Measurements from ENCODE around the gene PTMS. TPM values are rescaled to one million over a fixed set of nuclear protein-coding genes. Genes with fewer than 3 reads are reported as not detected.

PTMS gene
- total RNA-seq (ENCODE audit: low replicate concordance): 43.6 and 51.7 TPM in 2 replicates

GRCh38 chr12:6765634-6766581 is at the start of gene PTMS:
Gene PTMS, plus strand, starts transcription at chr12:6766363. Its CDS starts 343 bp downstream, at chr12:6766706.

GRCh38 chr12:6723607-6724408 is 42.4 kb upstream of the PTMS start, which contains the start of gene COPS7A:
Gene COPS7A, plus strand, starts transcription at chr12:6724046. Its CDS starts 611 bp downstream, at chr12:6724657.

GRCh38 chr12:6752921-6753771 is 13.0 kb upstream of the PTMS start, which contains the start of gene MLF2:
Gene MLF2, minus strand, starts transcription at chr12:6753141. Its CDS starts 807 bp downstream, at chr12:6752334.

GRCh38 chr12:6772331-6772695 is 6.2 kb downstream of the PTMS start, which contains the start of gene LAG3:
Gene LAG3, plus strand, starts transcription at chr12:6772520. Its CDS starts 333 bp downstream, at chr12:6772853.

GRCh38 chr12:6788972-6789924 is 23.1 kb downstream of the PTMS start, which contains the start of gene CD4:
Gene CD4, plus strand, starts transcription at chr12:6789528. Its CDS starts 10,611 bp downstream, at chr12:6800139.

Other genes starting within 250 kb of the PTMS start
- 7,358 and 9,019 TPM in 2 replicates for gene GAPDH, start 231.8 kb upstream of the PTMS start, total RNA-seq (ENCODE audit: low replicate concordance)
- gene IFFO1, start 210.3 kb upstream of the PTMS start, total RNA-seq (ENCODE audit: low replicate concordance): 8.8 and 36.9 TPM in 2 replicates
- gene NOP2, start 198.1 kb upstream of the PTMS start, total RNA-seq (ENCODE audit: low replicate concordance): 11.5 and 20.7 TPM in 2 replicates
- gene CHD4, start 159.0 kb upstream of the PTMS start, total RNA-seq (ENCODE audit: low replicate concordance): 187 and 210 TPM in 2 replicates
- gene LPAR5, start 130.4 kb upstream of the PTMS start, total RNA-seq (ENCODE audit: low replicate concordance): under 0.01 TPM in 1 of 2 replicates, not detected in the other
- gene ACRBP, start 118.9 kb upstream of the PTMS start, total RNA-seq (ENCODE audit: low replicate concordance): 0.23 TPM in 1 of 2 replicates, not detected in the other
- 22.7 and 27.0 TPM in 2 replicates for gene ING4, start 103.2 kb upstream of the PTMS start, total RNA-seq (ENCODE audit: low replicate concordance)
- gene ZNF384, start 77.0 kb upstream of the PTMS start, total RNA-seq (ENCODE audit: low replicate concordance): 8.3 TPM in 2 replicates
- under 0.01 and 0.38 TPM in 2 replicates for gene PIANP, start 65.5 kb upstream of the PTMS start, total RNA-seq (ENCODE audit: low replicate concordance)
- 87.9 and 180 TPM in 2 replicates for gene COPS7A, start 42.3 kb upstream of the PTMS start, total RNA-seq (ENCODE audit: low replicate concordance)
- 66.7 and 158 TPM in 2 replicates for gene MLF2, start 13.2 kb upstream of the PTMS start, total RNA-seq (ENCODE audit: low replicate concordance)
- 0.15 TPM in 1 of 2 replicates, not detected in the other for gene LAG3, start 6.2 kb downstream of the PTMS start, total RNA-seq (ENCODE audit: low replicate concordance)
- gene CD4, start 23.2 kb downstream of the PTMS start, total RNA-seq (ENCODE audit: low replicate concordance): 0.23 and 0.47 TPM in 2 replicates
- 1.3 and 4.3 TPM in 2 replicates for gene GPR162, start 55.5 kb downstream of the PTMS start, total RNA-seq (ENCODE audit: low replicate concordance)
- 74.8 and 101 TPM in 2 replicates for gene P3H3, start 62.0 kb downstream of the PTMS start, total RNA-seq (ENCODE audit: low replicate concordance)
- 1.7 and 1.8 TPM in 2 replicates for gene GNB3, start 74.6 kb downstream of the PTMS start, total RNA-seq (ENCODE audit: low replicate concordance)
- gene CDCA3, start 84.9 kb downstream of the PTMS start, total RNA-seq (ENCODE audit: low replicate concordance): 0.59 and 4.4 TPM in 2 replicates
- 82.5 and 88.9 TPM in 2 replicates for gene USP5, start 85.8 kb downstream of the PTMS start, total RNA-seq (ENCODE audit: low replicate concordance)
- gene TPI1, start 101.2 kb downstream of the PTMS start, total RNA-seq (ENCODE audit: low replicate concordance): 1,121 and 1,519 TPM in 2 replicates
- 5.6 and 7.4 TPM in 2 replicates for gene SPSB2, start 106.9 kb downstream of the PTMS start, total RNA-seq (ENCODE audit: low replicate concordance)
- 10.6 and 15.7 TPM in 2 replicates for gene LRRC23, start 138.5 kb downstream of the PTMS start, total RNA-seq (ENCODE audit: low replicate concordance)
- gene ENO2, start 148.2 kb downstream of the PTMS start, total RNA-seq (ENCODE audit: low replicate concordance): 20.3 and 32.5 TPM in 2 replicates
- gene ATN1, start 161.6 kb downstream of the PTMS start, total RNA-seq (ENCODE audit: low replicate concordance): 4.0 and 6.4 TPM in 2 replicates
- gene RNU7-1, start 177.5 kb downstream of the PTMS start, total RNA-seq (ENCODE audit: low replicate concordance): not detected in 2 replicates
- gene C12orf57, start 177.7 kb downstream of the PTMS start, total RNA-seq (ENCODE audit: low replicate concordance): 173 and 204 TPM in 2 replicates
- gene PTPN6, start 185.0 kb downstream of the PTMS start, total RNA-seq (ENCODE audit: low replicate concordance): 0.08 TPM in 1 of 2 replicates, not detected in the other
- 101 and 164 TPM in 2 replicates for gene PHB2, start 204.3 kb downstream of the PTMS start, total RNA-seq (ENCODE audit: low replicate concordance)
- gene EMG1, start 204.6 kb downstream of the PTMS start, total RNA-seq (ENCODE audit: low replicate concordance): 28.3 and 31.1 TPM in 2 replicates

Measured in smooth muscle cell of the coronary artery (primary cell).